HG02610 (cell line): ENCODE measurements around the gene HACL1.
"Not testable (repeated sequence)": the region's sequence is repeated elsewhere in the genome, so short reads cannot be mapped to it uniquely, and the experiment has no call there.

ENCODE experiments used
- ATAC-seq: cut with Tn5 transposase; IDR thresholded peaks from one replicate; pipeline ENCODE4 v1.9.1; 2021; ENCODE audit warnings: mild to moderate bottlenecking, moderate library complexity; ENCODE audit not compliant: unreplicated experiment

The HACL1 gene

DNA sequence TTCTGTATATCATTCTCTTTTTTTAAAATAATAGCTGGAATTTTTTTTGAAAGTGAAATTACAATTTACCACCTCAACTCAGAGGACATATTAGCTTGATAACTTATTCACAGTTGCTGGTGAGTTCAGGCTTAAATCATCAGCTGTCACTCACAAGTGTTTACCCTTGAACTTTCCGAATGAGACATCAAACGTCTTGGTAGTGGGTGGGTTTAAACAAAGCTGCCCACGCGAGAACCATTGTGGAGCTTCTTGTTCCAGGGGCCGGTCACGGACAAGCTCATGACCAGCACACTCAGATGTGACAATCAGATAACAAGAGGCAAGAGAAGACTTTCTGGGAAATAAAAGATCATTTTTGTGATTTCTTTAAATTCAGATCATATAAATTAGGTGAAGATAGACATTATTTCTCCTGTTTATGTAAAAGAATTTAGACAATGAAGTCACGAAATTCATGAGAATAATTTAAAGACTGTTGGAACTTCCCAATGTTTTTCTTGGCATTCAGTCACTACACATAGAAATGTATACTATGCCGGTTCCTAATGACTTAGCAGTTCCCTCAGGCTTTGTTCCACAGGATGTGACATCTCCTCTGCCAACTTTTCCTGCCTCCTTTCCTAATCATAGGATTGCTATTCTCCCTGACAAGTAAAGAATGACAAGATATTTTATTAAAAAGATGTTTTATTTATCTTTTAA lies 29.4 kb upstream of the HACL1 start:
- ATAC-seq, result peak; percentile 31

DNA sequence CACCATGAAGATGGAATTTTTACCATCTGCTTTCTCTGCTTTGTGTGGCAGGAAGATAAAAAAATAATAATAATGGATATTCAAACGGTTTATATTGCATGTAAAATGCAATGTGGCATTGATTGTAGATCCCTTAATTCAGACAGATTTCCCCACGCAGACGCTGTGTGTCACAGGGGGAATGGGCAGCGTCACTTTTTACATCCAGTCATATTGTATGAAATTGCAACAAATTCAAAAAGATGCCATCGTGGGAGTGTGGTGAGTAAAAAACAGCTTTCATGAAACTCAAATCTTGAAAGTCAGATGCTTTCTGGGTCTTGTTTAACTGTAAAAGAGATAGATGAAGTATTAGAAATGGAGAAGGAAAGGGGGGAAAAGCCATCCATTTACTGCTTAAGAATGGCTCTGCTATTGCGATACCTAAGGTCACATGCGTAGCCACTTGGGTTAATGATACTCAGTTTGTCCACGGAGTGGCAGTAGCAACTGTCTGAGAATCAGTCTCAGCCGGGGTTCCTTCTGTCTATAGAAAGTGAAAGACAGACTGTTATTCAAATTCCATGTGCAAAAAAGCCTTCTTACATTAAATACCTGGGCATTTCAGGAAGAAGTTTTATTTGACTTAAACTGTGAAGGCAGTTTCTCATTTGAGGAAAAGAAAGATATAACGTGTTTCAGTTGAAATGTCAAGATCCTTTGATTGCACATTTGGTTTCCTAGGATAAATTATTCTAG lies 28.7 kb upstream of the HACL1 start:
- ATAC-seq, result peak; percentile 92

DNA sequence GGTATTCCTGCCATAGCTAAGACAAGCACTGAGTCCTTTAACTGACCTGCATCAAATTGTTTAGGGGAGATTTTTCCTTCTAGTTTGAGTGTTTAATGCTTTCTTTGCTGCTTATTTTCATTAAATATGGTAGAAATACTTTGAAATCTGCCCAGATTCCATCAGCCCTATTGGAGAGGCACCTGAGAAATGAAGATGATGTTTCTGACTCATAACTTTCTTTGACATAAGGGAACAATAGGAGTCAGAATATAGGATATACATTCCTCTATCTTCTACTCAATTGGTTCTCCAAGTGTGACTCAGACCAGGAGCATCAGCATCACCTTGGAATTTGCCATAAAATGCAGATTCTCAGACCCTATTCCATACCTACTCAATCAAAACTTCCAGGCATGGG lies 27.6 kb upstream of the HACL1 start:
- no peak for ATAC-seq

DNA sequence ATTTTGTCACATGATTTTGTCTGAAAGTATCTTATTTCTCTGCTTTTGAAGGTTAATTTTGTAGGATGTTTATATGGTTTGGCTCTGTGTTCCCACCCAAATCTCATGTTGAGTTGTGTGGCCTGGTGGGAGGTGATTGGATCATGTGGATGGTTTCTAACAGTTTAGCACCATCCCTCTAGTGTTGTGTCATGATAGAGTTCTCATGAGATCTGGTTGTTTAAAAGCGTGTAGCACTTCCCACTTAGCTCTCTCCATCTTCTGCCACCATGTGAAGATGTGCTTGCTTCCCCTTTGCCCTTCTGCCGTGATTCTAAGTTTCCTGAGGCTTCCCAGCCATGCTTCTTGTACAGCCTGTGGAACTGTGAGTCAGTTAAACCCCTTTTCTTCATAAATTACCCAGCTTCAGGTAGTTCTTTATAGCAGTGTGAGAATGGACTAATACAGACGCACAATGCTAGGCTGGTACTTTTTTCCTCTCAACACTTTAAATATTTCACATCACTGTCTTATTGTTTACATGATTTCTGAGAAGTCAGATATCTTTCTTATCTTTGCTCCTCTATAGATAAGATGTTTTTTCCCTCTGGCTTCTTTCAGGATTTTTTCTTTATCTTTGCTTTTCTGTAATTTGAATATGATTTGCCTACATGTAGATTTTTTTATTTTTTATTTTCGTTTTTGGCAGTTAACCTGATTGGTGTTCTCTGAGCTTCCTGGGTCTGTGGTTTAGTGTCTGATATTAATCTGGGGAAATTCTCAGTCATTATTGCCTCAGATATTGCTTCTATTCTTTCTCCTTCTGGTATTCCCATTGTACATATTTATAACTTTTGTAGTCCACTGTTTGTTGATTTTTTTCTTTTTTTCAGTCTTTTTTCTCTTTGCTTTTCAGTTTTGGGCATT lies 22.4 kb upstream of the HACL1 start:
- no peak for ATAC-seq

DNA sequence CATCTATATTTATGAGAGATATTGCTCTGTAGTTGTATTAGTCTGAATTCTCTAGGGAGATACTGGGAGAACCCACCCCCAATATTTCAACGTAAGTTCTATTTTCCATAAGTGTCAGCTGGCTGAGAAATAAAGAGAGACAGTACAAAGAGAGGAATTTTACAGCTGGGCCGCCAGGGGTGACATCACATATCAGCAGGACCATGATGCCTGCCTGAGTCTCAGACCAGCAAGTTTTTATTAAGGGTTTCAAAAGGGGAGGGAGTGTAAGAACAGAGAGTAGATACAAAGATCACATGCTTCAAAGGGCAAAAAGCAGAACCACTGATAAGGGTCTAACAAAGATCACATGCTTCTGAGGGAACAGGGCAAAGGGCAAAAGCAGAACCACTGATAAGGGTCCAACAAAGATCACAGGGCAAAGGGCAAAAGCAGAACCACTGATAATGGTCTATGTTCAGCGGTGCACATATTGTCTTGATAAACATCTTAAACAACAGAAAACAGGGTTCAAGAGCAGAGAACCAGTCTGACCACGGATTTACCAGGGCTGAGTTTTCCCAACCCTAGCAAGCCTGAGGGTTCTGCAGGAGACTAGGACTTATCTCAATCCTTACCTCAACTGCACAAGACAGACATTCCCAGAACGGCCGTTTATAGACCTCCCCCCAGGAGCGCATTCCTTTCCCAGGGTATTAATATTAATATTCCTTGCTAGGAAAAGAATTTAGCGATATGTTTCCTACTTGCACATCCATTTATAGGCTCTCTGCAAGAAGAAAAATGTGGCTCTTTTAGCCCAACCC lies 18.5 kb upstream of the HACL1 start:
- ATAC-seq, result not testable (repeated sequence)

DNA sequence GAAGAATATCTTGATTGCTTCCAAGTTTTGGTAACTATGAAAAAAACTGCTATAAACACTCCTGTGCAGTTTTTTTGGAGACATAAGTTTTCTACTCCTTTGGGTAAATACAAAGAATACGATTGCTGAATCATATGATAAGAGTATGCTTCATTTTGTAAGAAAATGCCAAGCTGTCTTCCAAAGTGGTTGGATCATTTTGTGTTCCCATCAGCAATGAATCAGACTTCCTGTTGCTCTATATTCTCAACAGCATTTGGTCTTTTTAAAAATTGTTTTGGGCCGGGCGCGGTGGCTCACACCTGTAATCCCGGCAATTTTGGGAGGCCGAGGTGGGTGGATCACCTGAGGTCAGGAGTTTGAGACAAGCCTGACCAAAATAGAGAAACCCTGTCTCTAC lies 14.7 kb upstream of the HACL1 start:
- no peak for ATAC-seq

DNA sequence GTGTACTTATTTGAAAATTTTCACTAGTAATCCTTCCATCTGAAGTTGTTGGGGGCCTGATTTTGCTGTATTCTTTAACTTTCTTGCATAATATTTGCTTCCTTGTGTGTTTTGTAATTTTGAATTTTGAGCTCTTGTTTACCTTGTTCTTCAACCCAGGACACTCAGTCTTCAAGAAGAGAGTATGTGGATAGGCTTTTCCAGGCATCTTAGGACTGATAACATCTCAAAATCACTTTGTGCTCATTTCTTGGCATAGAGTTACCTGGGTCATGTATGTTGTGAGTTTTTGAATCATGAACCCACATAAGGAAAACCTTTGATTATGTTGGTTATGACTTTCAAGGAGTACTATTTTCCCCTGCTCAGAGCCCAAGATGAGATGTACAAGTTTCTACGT lies 13.6 kb upstream of the HACL1 start:
- no peak for ATAC-seq

DNA sequence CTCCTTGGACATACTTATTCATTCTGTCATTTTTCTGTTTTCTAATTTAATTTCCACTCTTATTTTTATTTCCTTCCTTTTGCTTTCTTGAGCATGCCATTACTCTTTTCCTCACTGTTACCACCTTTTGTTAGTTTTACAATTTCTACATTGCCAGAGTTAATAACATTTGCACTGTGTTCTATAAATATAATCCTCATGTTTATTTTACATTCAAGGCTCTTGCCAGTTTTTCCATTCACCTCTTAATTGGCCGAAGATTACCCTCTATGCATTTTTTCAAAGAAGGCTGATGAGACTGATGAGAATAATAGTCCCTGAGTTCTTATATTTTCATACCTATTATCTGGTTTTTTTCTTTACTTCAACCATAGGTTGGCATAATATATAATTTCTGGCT lies 10.6 kb upstream of the HACL1 start:
- no peak for ATAC-seq

DNA sequence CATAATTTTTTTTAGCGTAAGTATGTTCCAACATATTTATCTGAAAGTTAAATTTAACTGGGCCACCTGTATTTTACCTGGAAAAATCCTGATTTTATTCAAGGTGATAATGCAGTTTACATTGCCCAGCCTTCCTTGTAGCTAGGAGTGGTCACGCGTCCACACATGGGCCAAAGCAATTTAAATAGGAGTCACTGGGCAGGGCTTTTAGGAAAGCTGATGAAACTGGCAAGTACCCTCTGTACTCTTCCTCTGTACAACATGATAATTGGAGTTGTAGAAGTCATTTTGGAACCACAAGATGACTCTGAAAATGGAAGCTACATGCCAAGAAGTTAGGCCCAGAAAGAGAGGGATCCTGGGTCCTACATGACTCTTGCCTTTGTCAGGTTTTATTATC lies 9.6 kb upstream of the HACL1 start:
- ATAC-seq, result no peak

DNA sequence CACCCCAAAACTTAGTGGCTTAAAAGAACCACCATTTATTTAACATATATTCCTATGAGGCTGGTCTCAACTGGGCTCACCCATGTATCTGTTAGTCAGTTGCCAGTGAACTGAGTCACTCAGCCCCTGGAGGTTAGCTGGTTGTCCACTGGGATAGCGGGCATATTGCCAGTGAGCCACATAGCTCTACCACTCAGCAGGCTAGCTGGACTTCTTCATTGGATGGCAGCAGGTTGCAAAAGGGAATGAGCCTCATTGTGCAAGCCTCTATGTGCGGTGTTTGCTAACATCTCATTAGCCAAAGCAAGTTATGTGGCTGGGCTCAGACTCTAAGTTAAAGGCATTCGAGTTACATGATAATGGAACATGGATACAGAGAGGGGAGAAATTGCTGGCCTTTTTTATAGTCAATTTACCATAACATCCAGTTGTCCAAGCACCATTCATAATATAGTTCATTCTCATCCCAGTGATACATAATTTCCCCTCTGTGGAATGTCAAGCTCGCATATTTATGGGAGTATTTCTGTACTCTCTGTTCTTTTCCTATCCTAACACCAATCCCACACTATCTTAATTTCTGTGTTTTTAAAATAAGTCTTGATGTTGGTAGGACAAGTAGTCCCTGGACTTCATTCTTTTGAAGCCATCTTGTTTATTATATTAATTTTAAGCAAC lies 8.9 kb upstream of the HACL1 start:
- ATAC-seq, result no peak

DNA sequence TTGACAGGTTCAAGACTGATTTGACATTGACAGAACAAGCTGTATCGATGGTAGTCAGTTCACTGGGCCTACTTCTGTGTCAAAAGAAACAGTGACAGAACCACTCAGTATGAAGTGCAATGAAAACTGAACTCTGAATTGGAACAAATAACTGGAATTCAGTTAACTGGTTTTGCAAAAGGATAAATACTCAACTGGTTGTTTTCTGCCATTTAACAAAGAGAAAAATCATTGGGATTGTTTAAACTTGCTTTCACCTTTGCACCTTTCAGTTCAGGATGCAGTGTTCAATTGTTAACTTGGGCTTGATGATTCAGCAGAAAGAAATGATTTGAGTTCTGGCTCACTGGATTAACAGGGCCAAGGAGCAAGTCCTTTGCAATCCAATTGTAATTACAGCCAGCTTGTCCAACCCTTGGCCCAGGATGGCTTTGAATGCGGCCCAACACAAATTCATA lies 5.1 kb upstream of the HACL1 start:
- ATAC-seq, result no peak

DNA sequence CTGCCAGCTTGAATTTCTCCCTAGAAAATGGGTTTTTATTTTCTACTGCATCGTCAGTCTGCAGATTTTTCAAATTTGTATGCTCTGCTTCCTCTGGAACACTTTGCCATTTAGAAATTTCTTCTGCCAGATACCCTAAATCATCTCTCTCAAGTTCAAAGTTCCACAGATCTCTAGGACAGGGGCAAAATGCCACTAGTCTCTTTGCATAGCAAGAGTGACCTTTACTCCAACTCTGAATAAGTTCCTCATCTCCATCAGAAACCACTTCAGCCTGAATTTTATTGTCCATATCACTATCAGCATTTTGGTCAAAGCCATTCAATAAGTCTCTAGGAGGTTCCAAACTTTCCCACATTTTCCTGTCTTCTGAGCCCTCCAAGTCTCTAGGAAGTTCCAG lies 3.2 kb upstream of the HACL1 start:
- ATAC-seq, result not testable (repeated sequence)

DNA sequence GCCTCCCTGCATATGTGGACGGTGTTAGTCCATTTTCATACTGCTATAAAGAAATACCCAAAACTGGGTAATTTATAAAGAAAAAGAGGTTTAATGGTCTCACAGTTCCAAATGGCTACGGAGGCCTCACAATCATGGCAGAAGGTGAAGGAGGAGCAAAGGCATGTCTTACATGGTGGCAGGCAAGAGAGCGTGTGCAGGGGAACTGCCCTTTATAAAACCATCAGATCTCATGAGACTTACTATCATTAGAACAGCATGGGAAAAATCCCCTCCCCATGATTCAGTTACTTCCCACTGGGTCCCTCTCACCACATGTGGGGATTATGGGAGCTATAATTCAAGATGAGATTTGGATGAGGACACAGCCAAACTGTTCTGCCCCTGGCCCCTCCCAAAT lies 1.4 kb upstream of the HACL1 start:
- ATAC-seq, result not testable (repeated sequence)

DNA sequence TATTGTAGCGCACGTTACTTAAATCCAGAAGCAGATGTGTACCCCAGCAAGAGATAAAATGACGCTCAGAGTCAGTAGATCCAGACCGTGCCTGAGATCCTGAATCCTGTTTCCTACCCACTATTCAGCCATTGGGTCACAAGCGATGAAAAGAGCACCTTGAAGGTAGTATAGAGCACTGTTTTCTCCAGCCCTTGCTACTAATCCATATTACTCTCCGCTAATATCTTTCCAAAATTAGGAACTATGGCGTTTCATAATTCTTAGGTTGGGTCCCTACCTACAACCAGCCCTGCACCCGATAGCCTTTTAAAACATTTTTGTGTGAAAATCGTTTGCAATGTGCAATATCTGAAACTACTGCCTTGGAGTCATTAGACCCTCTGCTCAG lies 772 bp upstream of the HACL1 start:
- ATAC-seq, result peak; percentile 8

DNA sequence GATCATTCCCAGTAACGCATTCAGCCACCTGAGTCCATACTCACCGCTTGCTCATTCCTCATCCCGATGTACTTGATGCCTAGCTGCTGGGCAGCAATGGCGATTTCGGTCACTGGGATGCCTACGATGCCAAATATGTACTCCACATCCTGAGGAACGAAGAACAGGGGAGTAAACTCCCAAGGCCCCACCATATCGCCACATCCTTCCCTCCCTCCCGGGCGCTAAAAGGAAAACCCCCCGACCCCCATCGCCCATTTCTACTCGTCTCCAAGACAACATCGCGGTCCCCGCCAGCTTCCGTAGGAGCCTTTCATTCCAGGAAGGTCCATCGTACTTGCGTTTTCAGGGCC lies 347 bp downstream of the HACL1 start:
- ATAC-seq, result peak; percentile 6

DNA sequence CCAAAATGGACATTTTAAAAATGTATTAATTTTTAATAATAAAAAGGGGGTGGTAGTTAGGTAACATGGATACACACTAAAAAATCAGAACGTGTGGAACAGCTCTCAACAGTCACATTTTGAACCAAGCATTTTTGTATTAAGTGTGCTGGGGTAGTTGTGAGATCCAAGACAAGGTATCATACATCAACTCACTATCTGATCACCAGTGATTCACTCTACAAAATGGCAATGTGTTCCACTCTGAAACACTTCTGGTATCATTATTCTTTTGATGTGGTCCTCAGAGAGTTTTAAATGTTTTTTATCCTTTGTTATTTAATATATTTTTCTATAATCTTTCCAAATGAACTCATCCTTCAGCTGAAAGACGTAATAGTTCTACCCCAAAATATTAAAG lies 5.4 kb downstream of the HACL1 start:
- no peak for ATAC-seq

DNA sequence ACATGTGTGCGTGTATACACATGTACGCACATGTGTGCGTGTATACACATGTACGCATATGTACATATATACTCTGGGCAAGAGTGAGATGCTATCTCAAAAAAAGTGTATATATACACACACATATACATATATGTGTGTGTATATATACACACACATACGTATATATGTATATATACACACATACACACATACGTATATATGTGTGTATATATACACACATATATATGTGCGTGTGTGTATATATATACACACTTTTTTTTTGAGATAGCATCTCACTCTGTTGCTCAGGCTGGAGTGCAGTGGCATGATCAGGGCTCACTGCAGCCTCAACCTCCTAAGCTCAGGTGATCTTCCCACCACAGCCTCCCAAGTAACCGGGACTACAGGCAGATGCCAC lies 8.4 kb downstream of the HACL1 start:
- ATAC-seq, result no peak

DNA sequence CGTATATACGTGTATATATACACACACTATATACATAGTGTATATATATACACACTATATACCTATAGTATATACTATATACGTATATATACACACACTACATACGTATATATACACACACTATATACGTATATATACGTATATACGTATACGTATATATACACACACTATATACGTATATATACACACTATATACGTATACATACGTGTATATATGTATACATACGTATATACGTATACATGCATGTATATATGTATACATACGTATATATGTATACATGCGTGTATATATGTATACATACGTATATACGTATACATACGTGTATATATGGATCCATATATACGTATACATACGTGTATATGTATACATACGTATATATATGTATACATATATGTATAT lies 9.4 kb downstream of the HACL1 start:
- ATAC-seq, result no peak

DNA sequence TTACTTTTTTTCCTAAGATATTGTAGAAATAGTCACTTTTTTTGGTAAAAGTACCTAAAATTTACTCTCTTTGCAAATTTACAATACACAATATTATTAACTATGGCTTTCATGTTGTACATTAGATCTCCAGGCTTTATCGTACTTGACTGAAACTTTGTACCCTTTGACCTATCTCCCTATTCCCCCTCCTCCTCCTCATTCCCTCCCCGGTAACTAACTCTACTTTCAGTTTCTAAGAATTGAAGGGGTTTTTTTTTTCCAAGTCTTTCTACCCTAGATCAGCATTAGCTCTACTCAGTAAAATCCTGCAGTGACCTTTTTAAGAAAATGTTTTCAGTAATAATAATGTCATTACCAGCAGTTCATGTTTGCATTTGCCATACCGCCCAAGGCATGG lies 10.1 kb downstream of the HACL1 start:
- no peak for ATAC-seq

DNA sequence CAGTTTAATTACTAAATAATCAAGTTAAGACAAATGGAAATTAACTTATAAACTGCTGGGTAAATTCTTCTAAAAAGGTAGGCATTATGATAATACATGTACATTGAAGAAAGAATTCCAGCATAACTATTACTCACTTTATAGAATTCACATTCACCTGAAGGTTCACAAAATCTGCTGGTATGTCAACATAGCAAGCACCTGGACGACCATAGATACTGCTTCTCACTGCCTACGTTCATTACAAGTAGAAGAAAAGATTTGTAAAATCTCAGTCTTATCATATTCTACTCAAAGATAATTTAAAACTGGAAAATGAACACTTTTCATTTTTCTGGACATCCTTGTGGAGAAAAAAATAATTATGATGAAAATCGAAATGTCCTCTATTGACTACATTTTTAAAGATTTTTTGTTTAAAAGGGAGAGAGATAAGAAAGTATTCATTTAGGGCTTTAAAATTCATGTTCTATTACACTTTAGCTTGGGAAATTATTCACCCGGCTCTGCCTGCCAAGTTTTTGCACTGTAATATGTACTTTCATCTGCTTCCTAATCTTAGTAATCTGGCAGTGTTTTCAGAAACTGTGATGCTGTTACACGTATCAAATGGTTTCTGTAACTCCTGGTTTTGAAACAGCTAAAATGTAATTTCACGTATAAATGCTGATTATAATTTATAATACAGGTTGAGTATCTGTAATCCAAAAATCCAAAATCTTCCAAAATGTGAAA lies 16.1 kb downstream of the HACL1 start:
- ATAC-seq, result no peak
